GM18520 (cell line): ENCODE results near the gene TSC22D4.

ENCODE experiments used
- ATAC-seq: cut with Tn5 transposase; IDR thresholded peaks from one replicate; pipeline ENCODE4 v1.9.1; 2021; ENCODE audit not compliant: unreplicated experiment

TSC22D4 gene

GRCh38 chr7:100430493-100431285 is 48.3 kb downstream of the TSC22D4 start:
- no peak for ATAC-seq

GRCh38 chr7:100429637-100430492 is 49.1 kb downstream of the TSC22D4 start, which contains the start of gene MEPCE:
Gene MEPCE, plus strand, starts transcription at chr7:100429831. Its CDS starts 188 bp downstream, at chr7:100430019.
- ATAC-seq = peak; percentile 21

GRCh38 chr7:100428967-100429636 is 49.9 kb downstream of the TSC22D4 start:
- peak; percentile 23 for ATAC-seq

- peak; percentile 35 for ATAC-seq
These were observed 50.6 kb downstream of the TSC22D4 start, which contains the start of gene ZCWPW1 for GRCh38 chr7:100428199-100428966. Gene ZCWPW1, minus strand, starts transcription at chr7:100428703. Its CDS starts 8,054 bp downstream, at chr7:100420649.

GRCh38 chr7:100427762-100428198 is 51.2 kb downstream of the TSC22D4 start:
- ATAC-seq = no peak

- no peak for ATAC-seq
These were observed 52.5 kb downstream of the TSC22D4 start for GRCh38 chr7:100426516-100426915.

- ATAC-seq = no peak
These were observed 53.7 kb downstream of the TSC22D4 start for GRCh38 chr7:100425347-100425746.

- ATAC-seq = no peak
These were observed 55.7 kb downstream of the TSC22D4 start for GRCh38 chr7:100423315-100423714.

- no peak for ATAC-seq
These were observed 59.3 kb downstream of the TSC22D4 start for GRCh38 chr7:100419660-100420226.

- ATAC-seq = no peak
These were observed 59.9 kb downstream of the TSC22D4 start for GRCh38 chr7:100418930-100419659.
